Measurements from ENCODE around the gene SLC49A4. TPM values are rescaled to one million over a fixed set of nuclear protein-coding genes. Genes with fewer than 3 reads are reported as not detected.

Gene SLC49A4
- total RNA-seq, 1 experiment from 2014 or later: 11.3 TPM

DNA sequence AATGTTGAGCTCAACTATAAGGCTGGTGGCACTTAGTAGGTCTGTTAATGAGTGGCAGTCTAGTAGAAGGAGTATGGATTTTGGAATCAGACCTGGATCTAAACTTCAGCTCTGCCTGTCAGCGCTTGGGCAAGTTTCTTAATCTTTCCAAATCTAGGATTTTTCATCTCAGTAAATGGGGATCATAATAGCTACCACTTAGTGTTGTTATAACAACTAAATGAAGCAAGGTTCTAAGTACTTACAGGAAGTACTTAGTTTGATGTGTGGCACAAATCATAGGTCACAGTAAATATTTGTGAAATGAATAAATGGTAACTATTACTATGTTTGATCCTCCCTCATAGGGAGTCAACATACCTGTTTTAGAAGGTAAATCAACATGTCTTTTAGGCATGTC, 31.4 kb downstream of the SLC49A4 start (continued):
- TF ChIP-seq, protein P1, sequence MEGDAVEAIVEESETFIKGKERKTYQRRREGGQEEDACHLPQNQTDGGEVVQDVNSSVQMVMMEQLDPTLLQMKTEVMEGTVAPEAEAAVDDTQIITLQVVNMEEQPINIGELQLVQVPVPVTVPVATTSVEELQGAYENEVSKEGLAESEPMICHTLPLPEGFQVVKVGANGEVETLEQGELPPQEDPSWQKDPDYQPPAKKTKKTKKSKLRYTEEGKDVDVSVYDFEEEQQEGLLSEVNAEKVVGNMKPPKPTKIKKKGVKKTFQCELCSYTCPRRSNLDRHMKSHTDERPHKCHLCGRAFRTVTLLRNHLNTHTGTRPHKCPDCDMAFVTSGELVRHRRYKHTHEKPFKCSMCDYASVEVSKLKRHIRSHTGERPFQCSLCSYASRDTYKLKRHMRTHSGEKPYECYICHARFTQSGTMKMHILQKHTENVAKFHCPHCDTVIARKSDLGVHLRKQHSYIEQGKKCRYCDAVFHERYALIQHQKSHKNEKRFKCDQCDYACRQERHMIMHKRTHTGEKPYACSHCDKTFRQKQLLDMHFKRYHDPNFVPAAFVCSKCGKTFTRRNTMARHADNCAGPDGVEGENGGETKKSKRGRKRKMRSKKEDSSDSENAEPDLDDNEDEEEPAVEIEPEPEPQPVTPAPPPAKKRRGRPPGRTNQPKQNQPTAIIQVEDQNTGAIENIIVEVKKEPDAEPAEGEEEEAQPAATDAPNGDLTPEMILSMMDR (IDR thresholded peaks at IDR 0.05 in 2 of 3, conservative IDR thresholded peaks at IDR 0.05 in 1 of 3; ENCODE audit: borderline replicate concordance in 1 of 3, insufficient read depth in 1 of 3, low read depth in 2 of 3, low read length in 2 of 3): no peak
- TF ChIP-seq TCF7L2 (IDR thresholded peaks at IDR 0.05; ENCODE audit: borderline replicate concordance, extremely low read depth, insufficient read depth, insufficient read length) (no peak), SRF (IDR thresholded peaks at IDR 0.05; ENCODE audit: low read depth) (no peak), ELF1 (IDR thresholded peaks at IDR 0.05; ENCODE audit: borderline replicate concordance, low read depth) (no peak)
- TF ChIP-seq, protein P2, sequence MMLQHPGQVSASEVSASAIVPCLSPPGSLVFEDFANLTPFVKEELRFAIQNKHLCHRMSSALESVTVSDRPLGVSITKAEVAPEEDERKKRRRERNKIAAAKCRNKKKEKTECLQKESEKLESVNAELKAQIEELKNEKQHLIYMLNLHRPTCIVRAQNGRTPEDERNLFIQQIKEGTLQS (IDR thresholded peaks at IDR 0.05): no peak

DNA sequence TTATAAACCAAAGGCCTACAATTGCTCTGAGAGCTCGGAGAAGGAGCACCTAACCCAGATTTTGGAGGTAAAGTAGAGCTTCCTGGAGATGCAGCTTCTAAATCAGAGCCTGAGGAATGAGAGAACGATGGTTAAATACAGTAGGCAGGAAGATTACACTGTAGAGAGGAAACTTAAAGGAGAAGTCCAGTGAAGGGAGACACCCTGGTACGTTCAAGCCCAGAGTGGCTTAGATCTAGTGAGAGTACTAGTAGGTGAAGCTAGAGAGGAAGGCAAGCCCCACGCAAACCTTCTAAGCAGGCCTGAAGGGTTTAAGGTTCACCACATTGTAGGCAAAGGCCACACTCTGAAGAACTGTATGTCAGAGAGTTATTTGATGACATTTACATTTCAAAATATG, 33.4 kb downstream of the SLC49A4 start:
- intact Hi-C loops (cut with micrococcal nuclease): no loop called here
- Histone ChIP-seq H3K27ac (ENCODE audit: low read depth, low read length) (no peak overlapping the region), H2AFZ (ENCODE audit: low read depth, low read length, poor library complexity, severe bottlenecking) (no peak overlapping the region), H3K36me3 (ENCODE audit: control insufficient read depth in 1 of 2, insufficient read depth in 2 of 2, low read length in 2 of 2) (no peaks in the 10 kb centered on the region), H3K79me2 (ENCODE audit: insufficient read depth, low read length) (no peaks in the 10 kb centered on the region), H3K4me1 (ENCODE audit: control insufficient read depth in 1 of 2, insufficient read depth in 2 of 2, low read length in 2 of 2) (peaks cover 0 to 5% of the 10 kb centered on the region in 2 experiments; a peak in 1 of 4 replicates), H3K9me2 (ENCODE audit: insufficient read depth) (no peaks in the 10 kb centered on the region), H3K27me3 (ENCODE audit: insufficient read depth, low read length) (no peaks in the 10 kb centered on the region), H3K9me3 (ENCODE audit: control insufficient read depth in 1 of 2, insufficient read depth in 1 of 2, low read depth in 1 of 2, low read length in 2 of 2) (no peaks in the 10 kb centered on the region), H3K9ac (ENCODE audit: low read length) (no peak overlapping the region), H3K4me3 (replicated peaks in 1 of 2; ENCODE audit: low read depth in 1 of 2, low read length in 2 of 2) (no peak overlapping the region), H3K4me2 (ENCODE audit: low read length) (no peak overlapping the region), H4K20me1 (ENCODE audit: insufficient read depth) (no peaks in the 10 kb centered on the region)
- TF ChIP-seq ZFX (IDR thresholded peaks at IDR 0.05): no peak
- TF ChIP-seq SIN3A (IDR thresholded peaks at IDR 0.05; ENCODE audit: low read depth): no peak
- no peak for TF ChIP-seq TCF7L2 (IDR thresholded peaks at IDR 0.05; ENCODE audit: borderline replicate concordance, extremely low read depth, insufficient read depth, insufficient read length)
- TF ChIP-seq FOSL1 (IDR thresholded peaks at IDR 0.05; ENCODE audit: low read depth): no peak
- no peak for TF ChIP-seq RAD21 (IDR thresholded peaks at IDR 0.05; ENCODE audit: low read depth)
- TF ChIP-seq, protein P2 (IDR thresholded peaks at IDR 0.05): no peak
- no peak for TF ChIP-seq CBX3 (IDR thresholded peaks at IDR 0.05; ENCODE audit: low read depth)
- TF ChIP-seq SP1 (IDR thresholded peaks at IDR 0.05; ENCODE audit: low read depth): no peak
- TF ChIP-seq EZH2phosphoT487 (IDR thresholded peaks at IDR 0.05; ENCODE audit: borderline replicate concordance): no peak
- no peak for TF ChIP-seq POLR2A (IDR thresholded peaks at IDR 0.05; ENCODE audit: borderline replicate concordance, extremely low read depth, insufficient read depth, insufficient read length)
- TF ChIP-seq ZNF274 (IDR thresholded peaks at IDR 0.05; ENCODE audit: low read depth, low read length): no peak
- TF ChIP-seq, protein P3, sequence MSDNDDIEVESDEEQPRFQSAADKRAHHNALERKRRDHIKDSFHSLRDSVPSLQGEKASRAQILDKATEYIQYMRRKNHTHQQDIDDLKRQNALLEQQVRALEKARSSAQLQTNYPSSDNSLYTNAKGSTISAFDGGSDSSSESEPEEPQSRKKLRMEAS (IDR thresholded peaks at IDR 0.05): no peak
- TF ChIP-seq, protein P1 (IDR thresholded peaks at IDR 0.05 in 2 of 3, conservative IDR thresholded peaks at IDR 0.05 in 1 of 3; ENCODE audit: borderline replicate concordance in 1 of 3, insufficient read depth in 1 of 3, low read depth in 2 of 3, low read length in 2 of 3): no peak
- TF ChIP-seq, protein P4, sequence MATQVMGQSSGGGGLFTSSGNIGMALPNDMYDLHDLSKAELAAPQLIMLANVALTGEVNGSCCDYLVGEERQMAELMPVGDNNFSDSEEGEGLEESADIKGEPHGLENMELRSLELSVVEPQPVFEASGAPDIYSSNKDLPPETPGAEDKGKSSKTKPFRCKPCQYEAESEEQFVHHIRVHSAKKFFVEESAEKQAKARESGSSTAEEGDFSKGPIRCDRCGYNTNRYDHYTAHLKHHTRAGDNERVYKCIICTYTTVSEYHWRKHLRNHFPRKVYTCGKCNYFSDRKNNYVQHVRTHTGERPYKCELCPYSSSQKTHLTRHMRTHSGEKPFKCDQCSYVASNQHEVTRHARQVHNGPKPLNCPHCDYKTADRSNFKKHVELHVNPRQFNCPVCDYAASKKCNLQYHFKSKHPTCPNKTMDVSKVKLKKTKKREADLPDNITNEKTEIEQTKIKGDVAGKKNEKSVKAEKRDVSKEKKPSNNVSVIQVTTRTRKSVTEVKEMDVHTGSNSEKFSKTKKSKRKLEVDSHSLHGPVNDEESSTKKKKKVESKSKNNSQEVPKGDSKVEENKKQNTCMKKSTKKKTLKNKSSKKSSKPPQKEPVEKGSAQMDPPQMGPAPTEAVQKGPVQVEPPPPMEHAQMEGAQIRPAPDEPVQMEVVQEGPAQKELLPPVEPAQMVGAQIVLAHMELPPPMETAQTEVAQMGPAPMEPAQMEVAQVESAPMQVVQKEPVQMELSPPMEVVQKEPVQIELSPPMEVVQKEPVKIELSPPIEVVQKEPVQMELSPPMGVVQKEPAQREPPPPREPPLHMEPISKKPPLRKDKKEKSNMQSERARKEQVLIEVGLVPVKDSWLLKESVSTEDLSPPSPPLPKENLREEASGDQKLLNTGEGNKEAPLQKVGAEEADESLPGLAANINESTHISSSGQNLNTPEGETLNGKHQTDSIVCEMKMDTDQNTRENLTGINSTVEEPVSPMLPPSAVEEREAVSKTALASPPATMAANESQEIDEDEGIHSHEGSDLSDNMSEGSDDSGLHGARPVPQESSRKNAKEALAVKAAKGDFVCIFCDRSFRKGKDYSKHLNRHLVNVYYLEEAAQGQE (IDR thresholded peaks at IDR 0.05; ENCODE audit: low read depth): no peak
- ChIA-PET CTCF (no interaction called here), RAD21 (ENCODE audit: low non-redundant PET in 1 of 2, low total read pairs in 2 of 2, uncharacterized antibody in 2 of 2, unreplicated experiment in 2 of 2) (no interaction called here), POLR2A (no interaction called here)
- no TSS peak for BruUV-seq (replicated peaks)
- ATAC-seq (no peak), DNase-seq (ENCODE audit: low read depth, low spot score) (no peak)
